MM.1S (cell line): ENCODE measurements around the gene PPM1K.

Source experiments
- DNase-seq: peaks from one replicate; pipeline ENCODE4 v3.0.0-alpha.2; 2015
- H2AFZ ChIP-seq: fragments of 300-600 bp; sonication (generic); 2 replicates; pipeline ENCODE4 v1.6.0; 2016; ENCODE audit warnings: antibody characterized with exemption, low read length
- H3F3A ChIP-seq: fragments of 300-600 bp; sonication (generic); 2 replicates; pipeline ENCODE4 v1.6.1; 2016; ENCODE audit warnings: mild to moderate bottlenecking, antibody characterized with exemption, low read length, moderate library complexity, mixed read lengths; ENCODE audit not compliant: insufficient read depth
- H3K27ac ChIP-seq: fragments of 300-600 bp; sonication (generic); 2 replicates; pipeline ENCODE4 v1.5.1; 2016; ENCODE audit warnings: mild to moderate bottlenecking, low read length
- H3K27me3 ChIP-seq: fragments of 300-600 bp; sonication (generic); replicated peaks from 2 replicates; pipeline ENCODE4 v1.6.0; 2016; ENCODE audit warnings: low read length; ENCODE audit not compliant: insufficient read depth
- H3K36me3 ChIP-seq: fragments of 300-600 bp; sonication (generic); replicated peaks from 2 replicates; pipeline ENCODE4 v1.6.1; 2016; ENCODE audit warnings: mild to moderate bottlenecking, low read length, mixed read lengths; ENCODE audit not compliant: insufficient read depth
- H3K4me1 ChIP-seq: fragments of 300-600 bp; sonication (generic); 2 replicates; pipeline ENCODE4 v1.6.1; 2016; ENCODE audit warnings: low read length, mixed read lengths
- H3K4me2 ChIP-seq: fragments of 300-600 bp; sonication (generic); 2 replicates; pipeline ENCODE4 v1.6.0; 2016; ENCODE audit warnings: low read depth, low read length
- H3K4me3 ChIP-seq: fragments of 300-600 bp; sonication (generic); 2 replicates; pipeline ENCODE4 v1.5.1; 2016; ENCODE audit warnings: low read length, mixed read lengths
- H3K79me2 ChIP-seq: fragments of 300-600 bp; sonication (generic); 2 replicates; pipeline ENCODE4 v1.6.1; 2016; ENCODE audit warnings: mixed run types, low read length, mixed read lengths
- H3K9ac ChIP-seq: fragments of 300-600 bp; sonication (generic); 2 replicates; pipeline ENCODE4 v1.6.1; 2016; ENCODE audit warnings: low read length, mixed read lengths
- H3K9me2 ChIP-seq: fragments of 300-600 bp; sonication (generic); replicated peaks from 2 replicates; pipeline ENCODE4 v1.6.1; 2016; ENCODE audit warnings: mild to moderate bottlenecking, low read length, mixed read lengths; ENCODE audit not compliant: insufficient read depth
- H3K9me3 ChIP-seq: fragments of 300-600 bp; sonication (generic); replicated peaks from 2 replicates; pipeline ENCODE4 v1.6.1; 2016; ENCODE audit warnings: mild to moderate bottlenecking, low read length, mixed read lengths; ENCODE audit not compliant: insufficient read depth
- H4K20me1 ChIP-seq: fragments of 300-600 bp; sonication (generic); 2 replicates; pipeline ENCODE4 v1.6.1; 2016; ENCODE audit warnings: mild to moderate bottlenecking, low read length, moderate library complexity, mixed read lengths; ENCODE audit not compliant: insufficient read depth
- CTCF ChIP-seq: fragments of 300-600 bp; sonication (generic); IDR thresholded peaks from 2 replicates; pipeline ENCODE4 v1.5.1; 2016; ENCODE audit warnings: antibody characterized with exemption, low read length, mixed read lengths
- EZH2 ChIP-seq: fragments of 300-600 bp; sonication (generic); optimal IDR thresholded peaks from 2 replicates; pipeline ENCODE3; 2017; ENCODE audit warnings: low read depth, mild to moderate bottlenecking, antibody characterized with exemption, low read length, mixed read lengths
- EZH2phosphoT487 ChIP-seq: fragments of 300-600 bp; sonication (generic); IDR thresholded peaks from 2 replicates; pipeline ENCODE4 v1.6.1; 2018; ENCODE audit warnings: antibody characterized with exemption, low read length

The PPM1K gene

GRCh38 chr4:88320780-88321373 is 36.5 kb upstream of the PPM1K start:
- Histone ChIP-seq H3F3A (peaks cover 8% of the 10 kb centered on the region), H3K79me2 (no peaks in the 10 kb centered on the region), H2AFZ (peak overlapping the region; percentile 85), H3K36me3 (no peaks in the 10 kb centered on the region), H3K4me2 (peak overlapping the region; percentile 82), H3K27me3 (no peaks in the 10 kb centered on the region), H3K27ac (peak overlapping the region; percentile 91), H3K4me3 (peak overlapping the region; percentile 60), H4K20me1 (no peaks in the 10 kb centered on the region), H3K4me1 (peaks cover 14% of the 10 kb centered on the region), H3K9ac (peak overlapping the region; percentile 65), H3K9me3 (no peaks in the 10 kb centered on the region), H3K9me2 (no peaks in the 10 kb centered on the region)
- peak; percentile 70 for DNase-seq
- no peak for TF ChIP-seq EZH2
- TF ChIP-seq CTCF: no peak
- no peak for TF ChIP-seq EZH2phosphoT487

GRCh38 chr4:88320224-88320779 is 35.9 kb upstream of the PPM1K start:
- Histone ChIP-seq H3K9me2 (no peaks in the 10 kb centered on the region), H3K36me3 (no peaks in the 10 kb centered on the region), H3K27me3 (no peaks in the 10 kb centered on the region), H2AFZ (peak overlapping the region; percentile 85), H3K79me2 (no peaks in the 10 kb centered on the region), H3K9ac (peak overlapping the region; percentile 65), H3K4me2 (peak overlapping the region; percentile 82), H4K20me1 (no peaks in the 10 kb centered on the region), H3K4me1 (peaks cover 14% of the 10 kb centered on the region), H3K9me3 (no peaks in the 10 kb centered on the region), H3F3A (peaks cover 8% of the 10 kb centered on the region), H3K4me3 (peak overlapping the region; percentile 60), H3K27ac (peak overlapping the region; percentile 91)
- TF ChIP-seq EZH2phosphoT487 (no peak), EZH2 (no peak), CTCF (no peak)
- peak; percentile 37 for DNase-seq

DNA sequence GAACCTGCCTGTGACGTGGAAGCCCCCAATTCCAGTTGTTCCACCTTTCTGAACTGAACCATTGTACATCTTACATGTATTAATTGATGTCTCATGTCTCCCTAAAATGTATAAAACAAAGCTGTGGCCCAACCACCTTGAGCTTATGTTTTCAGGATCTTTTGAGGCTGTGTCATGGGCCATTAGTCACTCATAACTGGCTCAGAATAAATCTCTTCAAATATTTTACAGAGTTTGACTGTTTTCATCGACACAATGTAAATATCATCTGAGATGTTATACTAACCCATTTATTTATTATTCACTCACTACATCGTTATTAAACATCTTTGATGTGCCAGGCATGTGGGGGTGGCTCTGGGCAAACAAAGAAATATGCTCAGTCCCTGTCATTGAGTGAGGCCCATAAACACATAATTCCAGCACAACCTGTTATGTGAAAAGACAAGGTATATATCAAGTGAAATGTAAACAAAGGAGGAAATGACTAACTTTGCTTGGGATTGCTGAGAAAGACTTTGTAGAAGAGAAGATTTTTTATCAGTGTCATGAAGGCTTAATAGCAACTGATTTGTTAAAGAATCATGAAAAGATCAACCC is 34.5 kb upstream of the PPM1K start:
- Histone ChIP-seq H3K9me3 (no peaks in the 10 kb centered on the region), H3K9me2 (no peaks in the 10 kb centered on the region), H4K20me1 (no peaks in the 10 kb centered on the region), H3K4me1 (peaks cover 14% of the 10 kb centered on the region), H3K27me3 (no peaks in the 10 kb centered on the region), H3K4me2 (no peak overlapping the region), H3K9ac (no peak overlapping the region), H3K27ac (no peak overlapping the region), H2AFZ (no peak overlapping the region), H3F3A (peaks cover 8% of the 10 kb centered on the region), H3K79me2 (no peaks in the 10 kb centered on the region), H3K36me3 (no peaks in the 10 kb centered on the region), H3K4me3 (no peak overlapping the region)
- TF ChIP-seq CTCF (no peak), EZH2phosphoT487 (no peak), EZH2 (no peak)
- DNase-seq: no peak
